B cell (primary cell): ENCODE measurements around the gene KCNC1. TPM values are rescaled to one million over a fixed set of nuclear protein-coding genes. Genes with fewer than 3 reads are reported as not detected.

Experiments
- ATAC-seq: fragments of 200-7000 bp; cut with Tn5 transposase; one replicate; pipeline ENCODE4 v1.10.0; 2021; ENCODE audit warnings: low read depth, mild to moderate bottlenecking, moderate number of reproducible peaks, moderate library complexity
- CTCF ChIA-PET: fragments of 350-600 bp; sonication (Branson Sonifier 250); formaldehyde crosslinking; loops from one replicate; lab custom pipeline; 2021; ENCODE audit warnings: antibody characterized with exemption, inconsistent platforms; lab: Charles Lee
- POLR2A ChIA-PET: fragments of 350-600 bp; sonication (Branson Sonifier 250); formaldehyde crosslinking; loops from one replicate; lab custom pipeline; 2021; ENCODE audit warnings: antibody characterized with exemption; lab: Charles Lee
- DNase-seq: peaks from one replicate; pipeline ENCODE4 v3.0.0; 2013
- H2AFZ ChIP-seq: 2 replicates; pipeline ENCODE4 v1.6.1; 2012; ENCODE audit warnings: mild to moderate bottlenecking, low read depth, low read length; ENCODE audit not compliant: insufficient read depth, poor library complexity, severe bottlenecking
- H3K27ac ChIP-seq, 2 donors: 1 replicate in 1 of 2; 2 replicates in 1 of 2; pipeline ENCODE4 v1.5.1; 2012 to 2013; ENCODE audit warnings: low read length in 2 of 2, mild to moderate bottlenecking in 2 of 2, moderate library complexity in 1 of 2
- H3K27me3 ChIP-seq, 4 experiments: fragments of 200-600 bp in 1 of 4; sonication (generic) in 1 of 4; replicated peaks in 1 of 4; 1 replicate in 2 of 4; 2 replicates in 2 of 4; pipeline versions ENCODE4 v1.6.1 to v1.7.0; 2013 to 2016; ENCODE audit warnings: low read length in 3 of 4, mild to moderate bottlenecking in 2 of 4, mixed read lengths in 1 of 4, moderate library complexity in 1 of 4; ENCODE audit not compliant: insufficient read depth in 4 of 4, control insufficient read depth in 3 of 4; ENCODE audit errors: control extremely low read depth in 1 of 4
- H3K36me3 ChIP-seq, 2 experiments: replicated peaks in 1 of 2; 1 replicate in 1 of 2; 2 replicates in 1 of 2; pipeline versions ENCODE4 v1.6.1 to v1.7.1; 2013; ENCODE audit warnings: low read length in 1 of 2; ENCODE audit not compliant: insufficient read depth in 2 of 2, control insufficient read depth in 1 of 2; ENCODE audit errors: control extremely low read depth in 1 of 2, extremely low read depth in 1 of 2
- H3K4me1 ChIP-seq, 2 donors: fragments of 200-600 bp in 1 of 2; sonication (generic) in 1 of 2; 1 replicate in 1 of 2; 2 replicates in 1 of 2; pipeline versions ENCODE4 v1.5.1 to v1.6.1; 2013 to 2017; ENCODE audit warnings: low read length in 2 of 2; ENCODE audit not compliant: control insufficient read depth in 2 of 2, insufficient read depth in 2 of 2
- H3K4me2 ChIP-seq: replicated peaks from 2 replicates; pipeline ENCODE3; 2012; ENCODE audit warnings: mild to moderate bottlenecking, low read depth, low read length; ENCODE audit not compliant: poor library complexity, severe bottlenecking
- H3K4me3 ChIP-seq, 5 experiments: fragments of 200-600 bp in 1 of 5; sonication (generic) in 1 of 5; 1 replicate in 3 of 5; 2 replicates in 2 of 5; pipeline versions ENCODE4 v1.5.1 to v1.7.0; 2011 to 2016; ENCODE audit warnings: low read length in 4 of 5, mild to moderate bottlenecking in 4 of 5, low read depth in 2 of 5, control low read depth in 1 of 5, moderate library complexity in 1 of 5; ENCODE audit not compliant: insufficient read depth in 1 of 5; ENCODE audit errors: control extremely low read depth in 1 of 5, extremely low read depth in 1 of 5
- H3K79me2 ChIP-seq: fragments of 200-600 bp; sonication (generic); one replicate; pipeline ENCODE4 v1.6.0; 2016; ENCODE audit warnings: low read length; ENCODE audit not compliant: control insufficient read depth, insufficient read depth
- H3K9ac ChIP-seq: fragments of 200-600 bp; sonication (generic); 2 replicates; pipeline ENCODE4 v1.6.1; 2017; ENCODE audit warnings: mild to moderate bottlenecking, low read length, moderate library complexity
- H3K9me3 ChIP-seq, 3 donors: one replicate each; pipeline versions ENCODE4 v1.6.1 to v1.7.1; 2013; ENCODE audit warnings: low read length in 2 of 3; ENCODE audit not compliant: control insufficient read depth in 2 of 3, insufficient read depth in 1 of 3; ENCODE audit errors: control extremely low read depth in 1 of 3
- H4K20me1 ChIP-seq: 2 replicates; pipeline ENCODE4 v1.6.0; 2012; ENCODE audit warnings: mild to moderate bottlenecking, low read length; ENCODE audit not compliant: insufficient read depth, control insufficient read depth, poor library complexity, severe bottlenecking
- H3K27ac Mint-ChIP-seq: one replicate; pipeline ENCODE4 v1.8.0; 2021; ENCODE audit warnings: mixed read lengths
- H3K27me3 Mint-ChIP-seq: one replicate; pipeline ENCODE4 v1.8.0; 2021; ENCODE audit warnings: mixed read lengths
- H3K4me1 Mint-ChIP-seq: one replicate; pipeline ENCODE4 v1.8.0; 2021; ENCODE audit warnings: mixed read lengths
- H3K4me3 Mint-ChIP-seq: one replicate; pipeline ENCODE4 v1.8.0; 2021; ENCODE audit warnings: mixed read lengths
- H3K9me3 Mint-ChIP-seq: one replicate; pipeline ENCODE4 v1.8.0; 2022; ENCODE audit warnings: mixed read lengths; ENCODE audit not compliant: insufficient read depth
- CTCF ChIP-seq: fragments of 200-600 bp; IDR thresholded peaks from one replicate; pipeline ENCODE4 v1.8.0; 2022; ENCODE audit warnings: antibody characterized with exemption, mild to moderate bottlenecking
- EZH2 ChIP-seq: IDR thresholded peaks from 2 replicates; pipeline ENCODE4 v1.6.1; 2012; ENCODE audit warnings: borderline replicate concordance, low read depth, mild to moderate bottlenecking, moderate library complexity, low read length; ENCODE audit not compliant: insufficient read depth, poor library complexity, severe bottlenecking
- WGBS: methylation state at CpG from one replicate; pipeline ENCODE4 v1.1.5; 2013; ENCODE audit warnings: missing lambda C conversion rate; ENCODE audit not compliant: insufficient coverage; 5-methylcytosine and 5-hydroxymethylcytosine counted together
- intact Hi-C: fragments of 100-400 bp; cut with micrococcal nuclease; formaldehyde crosslinking; loops from one replicate; pipeline ENCODE4 v1.10.0; 2022
- polyA plus RNA-seq: library from polyadenylated mRNA; depleted of rRNA; stranded (reverse); fragments of >200 nt; gene quantifications from 2 replicates; pipeline ENCODE4 v1.2.3, GENCODE V29; 2012
- total RNA-seq, 2 donors: library from RNA; stranded (reverse); fragments of 120-200 nt in 1 of 2; gene quantifications; 1 replicate in 1 of 2; 2 replicates in 1 of 2; pipeline versions ENCODE4 v1.2.3 to v1.2.4, GENCODE V29; 2013 to 2022

KCNC1 gene
- total and polyA plus RNA-seq, 2 donors (not counting 1 experiment from before 2014, with no cell fraction given), result not detected

- Histone ChIP-seq H3K27ac (no peak overlapping the region), H3K4me2 (no peak overlapping the region), H3K27me3 (peaks cover 0 to 44% (median 13%) of the 10 kb centered on the region in 4 experiments), H2AFZ (no peak overlapping the region), H3K9ac (no peak overlapping the region), H3K36me3 (no peaks in the 10 kb centered on the region), H3K79me2 (no peaks in the 10 kb centered on the region), H4K20me1 (no peaks in the 10 kb centered on the region), H3K4me1 (peaks cover 0 to 2% of the 10 kb centered on the region in 2 donors), H3K4me3 (no peak overlapping the region), H3K9me3 (peaks cover 0 to 18% (median 0%) of the 10 kb centered on the region in 3 donors)
- Mint-ChIP-seq H3K27me3 (peaks cover 35% of the 10 kb centered on the region), H3K4me3 (no peak overlapping the region), H3K27ac (no peak overlapping the region), H3K4me1 (peaks cover 8% of the 10 kb centered on the region), H3K9me3 (no peaks in the 10 kb centered on the region)
- CTCF ChIA-PET, result interaction anchor here (2.3 kb wide), 1 partner anchor 7 kb away, joined by 12 read pairs; no protein-coding TSS in a partner anchor
- intact Hi-C loops, result no loop called here
- TF ChIP-seq EZH2 (no peak), CTCF (no peak)
- ATAC-seq (no peak), DNase-seq (no peak)
- POLR2A ChIA-PET, result no interaction called here
- 40% methylated on average over 9 of the region's 10 CpGs for WGBS
These were observed 3.8 kb downstream of the KCNC1 start for GRCh38 chr11:17738151-17738973.

- Histone ChIP-seq H3K4me1 (no peaks in the 10 kb centered on the region), H3K4me2 (no peak overlapping the region), H3K27ac (no peak overlapping the region), H3K27me3 (peaks cover 0 to 34% (median 10%) of the 10 kb centered on the region in 4 experiments), H4K20me1 (no peaks in the 10 kb centered on the region), H3K4me3 (no peak overlapping the region), H3K9me3 (peaks cover 0 to 18% (median 0%) of the 10 kb centered on the region in 3 donors), H2AFZ (no peak overlapping the region), H3K36me3 (no peaks in the 10 kb centered on the region), H3K79me2 (no peaks in the 10 kb centered on the region), H3K9ac (no peak overlapping the region)
- Mint-ChIP-seq H3K27ac (no peak overlapping the region), H3K4me1 (peaks cover 2% of the 10 kb centered on the region), H3K27me3 (peaks cover 25% of the 10 kb centered on the region), H3K4me3 (no peak overlapping the region), H3K9me3 (no peaks in the 10 kb centered on the region)
- DNase-seq (no peak), ATAC-seq (no peak)
- WGBS, result 64% methylated on average over 6 of the region's 6 CpGs
- ChIA-PET CTCF (interaction anchor here (2.3 kb wide), 1 partner anchor 9 kb away, joined by 12 read pairs; no protein-coding TSS in a partner anchor), POLR2A (no interaction called here)
- intact Hi-C loops, result no loop called here
- TF ChIP-seq EZH2, result no peak
- no peak for TF ChIP-seq CTCF
These were observed 5.4 kb downstream of the KCNC1 start for GRCh38 chr11:17739945-17740338.
